SK-N-SH (cell line): ENCODE measurements around the gene FAM107B. TPM values are rescaled to one million over a fixed set of nuclear protein-coding genes. Genes with fewer than 3 reads are reported as not detected.

ENCODE experiments used
- CTCF ChIA-PET: fragments of 300-600, 350-600 bp; formaldehyde crosslinking; extraction: SDS; loops from one replicate; lab custom pipeline; 2021; lab: Yijun Ruan, JAX
- POLR2A ChIA-PET: fragments of 350-600 bp; sonication (Branson Sonifier 250); formaldehyde crosslinking; extraction: SDS; loops from one replicate; lab custom pipeline; 2020; ENCODE audit warnings: antibody characterized with exemption, inconsistent platforms; lab: Yijun Ruan, JAX
- DNase-seq: peaks from one replicate; pipeline ENCODE4 v3.0.0; 2012
- H2AFZ ChIP-seq: fragments of 200-600 bp; sonication (generic); 2 replicates; pipeline ENCODE4 v1.8.1; 2016; ENCODE audit warnings: antibody characterized with exemption, mild to moderate bottlenecking, low read depth
- H3F3A ChIP-seq: fragments of 200-600 bp; sonication (generic); replicated peaks from 2 replicates; pipeline ENCODE3; 2016; ENCODE audit warnings: antibody characterized with exemption, mild to moderate bottlenecking; ENCODE audit not compliant: insufficient read depth
- H3K27ac ChIP-seq, 2 experiments: fragments of 200-500 bp in 1 of 2; fragments of 200-600 bp in 1 of 2; sonication (Bioruptor generic) in 1 of 2; sonication (generic), shearing (Covaris generic) in 1 of 2; 2 replicates each; pipeline versions ENCODE4 v1.5.1 to v1.6.1; 2014 to 2016; ENCODE audit warnings: low read depth in 2 of 2, inconsistent platforms in 1 of 2, low read length in 1 of 2, mild to moderate bottlenecking in 1 of 2, mixed read lengths in 1 of 2
- H3K27me3 ChIP-seq: fragments of 200-600 bp; sonication (generic), shearing (Covaris generic); 2 replicates; pipeline ENCODE4 v1.6.1; 2016; ENCODE audit warnings: mixed run types; ENCODE audit not compliant: insufficient read depth
- H3K36me3 ChIP-seq, 2 experiments: fragments of 200-500 bp in 1 of 2; fragments of 200-600 bp in 1 of 2; sonication (Bioruptor generic) in 1 of 2; sonication (generic) in 1 of 2; replicated peaks in 1 of 2; 2 replicates each; pipeline versions ENCODE3 to v1.5.1; 2014 to 2016; ENCODE audit warnings: low read length in 1 of 2, mild to moderate bottlenecking in 1 of 2; ENCODE audit not compliant: insufficient read depth in 2 of 2, control insufficient read depth in 1 of 2
- H3K4me1 ChIP-seq, 2 experiments: fragments of 200-500 bp in 1 of 2; fragments of 200-600 bp in 1 of 2; sonication (Bioruptor generic) in 1 of 2; sonication (generic), shearing (Covaris generic) in 1 of 2; 2 replicates each; pipeline versions ENCODE4 v1.5.1 to v1.6.1; 2014 to 2016; ENCODE audit warnings: low read depth in 1 of 2, low read length in 1 of 2, mixed run types in 1 of 2; ENCODE audit not compliant: insufficient read depth in 2 of 2, control insufficient read depth in 1 of 2
- H3K4me2 ChIP-seq: fragments of 200-600 bp; sonication (generic), shearing (Covaris generic); 2 replicates; pipeline ENCODE4 v1.6.1; 2017; ENCODE audit warnings: mixed run types
- H3K4me3 ChIP-seq, 2 experiments: fragments of 200-500 bp in 1 of 2; fragments of 200-600 bp in 1 of 2; sonication (Bioruptor generic) in 1 of 2; sonication (generic), shearing (Covaris generic) in 1 of 2; 2 replicates each; pipeline versions ENCODE4 v1.5.1 to v1.8.1; 2014 to 2016; ENCODE audit warnings: low read depth in 2 of 2, inconsistent platforms in 1 of 2, low read length in 1 of 2, mild to moderate bottlenecking in 1 of 2, mixed read lengths in 1 of 2, moderate library complexity in 1 of 2
- H3K79me2 ChIP-seq: fragments of 200-600 bp; sonication (generic); 2 replicates; pipeline ENCODE4 v1.8.1; 2017; ENCODE audit warnings: mild to moderate bottlenecking; ENCODE audit not compliant: insufficient read depth
- H3K9ac ChIP-seq: fragments of 200-600 bp; sonication (generic); 2 replicates; pipeline ENCODE4 v1.6.1; 2017; ENCODE audit warnings: mixed run types
- H3K9me2 ChIP-seq: fragments of 200-600 bp; sonication (generic); 2 replicates; pipeline ENCODE4 v1.6.1; 2017; ENCODE audit warnings: mixed run types
- H3K9me3 ChIP-seq: fragments of 200-600 bp; sonication (generic); 2 replicates; pipeline ENCODE4 v1.6.1; 2017; ENCODE audit warnings: mixed run types, mild to moderate bottlenecking, moderate library complexity
- H4K20me1 ChIP-seq: fragments of 200-600 bp; sonication (generic); 2 replicates; pipeline ENCODE4 v1.6.1; 2017; ENCODE audit warnings: mild to moderate bottlenecking, mixed run types; ENCODE audit not compliant: insufficient read depth
- FOXJ3 ChIP-seq: sonication (generic); formaldehyde crosslinking; IDR thresholded peaks from 2 replicates; pipeline ENCODE4 v1.5.1; 2020; ENCODE audit warnings: mild to moderate bottlenecking, missing genetic modification reagents
- FOXM1 ChIP-seq: IDR thresholded peaks from 2 replicates; pipeline ENCODE4 v1.4.0; 2012; ENCODE audit warnings: low read depth, mild to moderate bottlenecking
- JUND ChIP-seq: IDR thresholded peaks from 2 replicates; pipeline ENCODE4 v1.4.0; 2012
- POLR2AphosphoS5 ChIP-seq: IDR thresholded peaks from 2 replicates; pipeline ENCODE4 v1.6.1; 2012; ENCODE audit warnings: low read depth, low read length
- REST ChIP-seq: IDR thresholded peaks from 2 replicates; pipeline ENCODE4 v1.6.1; 2012; ENCODE audit warnings: mild to moderate bottlenecking, low read depth, low read length, moderate library complexity
- TCF12 ChIP-seq: IDR thresholded peaks from 2 replicates; pipeline ENCODE4 v1.4.0; 2012
- WGBS: methylation state at CpG from one replicate; pipeline ENCODE4 v1.1.6; 2017; ENCODE audit warnings: low lambda C conversion rate; 5-methylcytosine and 5-hydroxymethylcytosine counted together
- polyA plus RNA-seq, 3 experiments: library from polyadenylated mRNA; depleted of rRNA; stranded (reverse); fragments of >200 nt; gene quantifications; 2 replicates each; pipeline ENCODE4 v1.2.3, GENCODE V29; 2012
- TF ChIP-seq, protein P1 (sequence below): fragments of 200-600 bp; sonication (generic); IDR thresholded peaks from 2 replicates; pipeline ENCODE4 v1.6.1; 2017; ENCODE audit warnings: antibody characterized with exemption, mild to moderate bottlenecking, moderate library complexity
- TF ChIP-seq, protein P2 (sequence below): IDR thresholded peaks from 2 replicates; pipeline ENCODE4 v1.4.0; 2012; ENCODE audit warnings: low read depth, borderline replicate concordance
- TF ChIP-seq, protein P3 (sequence below): IDR thresholded peaks from 2 replicates; pipeline ENCODE4 v1.4.0; 2012; ENCODE audit warnings: low read depth, borderline replicate concordance
- TF ChIP-seq, protein P4 (sequence below): fragments of 150-350 bp; IDR thresholded peaks from 2 replicates; pipeline ENCODE4 v1.6.1; 2017; ENCODE audit warnings: antibody characterized with exemption, low read length, low read depth, borderline replicate concordance

The FAM107B gene
- polyA plus RNA-seq, 1 of the 3 experiments (the other 2 are of a cell fraction) = 1.0 TPM

GRCh38 chr10:14518149-14518548 is 256.5 kb downstream of the FAM107B start:
- H3F3A ChIP-seq = no peaks in the 10 kb centered on the region
- no peaks in the 10 kb centered on the region for H3K27me3 ChIP-seq
- H3K27ac ChIP-seq = no peak overlapping the region
- DNase-seq = no peak
- no peaks in the 10 kb centered on the region for H3K4me1 ChIP-seq
- ChIA-PET CTCF (interaction anchor here (1.4 kb wide), 1 partner anchor 19 kb away, joined by 4 read pairs; no protein-coding TSS in a partner anchor), POLR2A (no interaction called here)
- no peak overlapping the region for H3K9ac ChIP-seq
- no peak overlapping the region for H3K4me2 ChIP-seq
- H3K79me2 ChIP-seq = no peaks in the 10 kb centered on the region
- no peaks in the 10 kb centered on the region for H3K36me3 ChIP-seq
- H3K4me3 ChIP-seq = no peak overlapping the region
- no peaks in the 10 kb centered on the region for H3K9me2 ChIP-seq
- no peaks in the 10 kb centered on the region for H4K20me1 ChIP-seq
- no peaks in the 10 kb centered on the region for H3K9me3 ChIP-seq
- H2AFZ ChIP-seq = no peak overlapping the region
- 81% methylated on average over 3 of the region's 3 CpGs for WGBS
- TF ChIP-seq JUND (no peak), FOXJ3 (no peak), POLR2AphosphoS5 (no peak), FOXM1 (no peak), REST (no peak), TCF12 (no peak)
- TF ChIP-seq, protein P1, sequence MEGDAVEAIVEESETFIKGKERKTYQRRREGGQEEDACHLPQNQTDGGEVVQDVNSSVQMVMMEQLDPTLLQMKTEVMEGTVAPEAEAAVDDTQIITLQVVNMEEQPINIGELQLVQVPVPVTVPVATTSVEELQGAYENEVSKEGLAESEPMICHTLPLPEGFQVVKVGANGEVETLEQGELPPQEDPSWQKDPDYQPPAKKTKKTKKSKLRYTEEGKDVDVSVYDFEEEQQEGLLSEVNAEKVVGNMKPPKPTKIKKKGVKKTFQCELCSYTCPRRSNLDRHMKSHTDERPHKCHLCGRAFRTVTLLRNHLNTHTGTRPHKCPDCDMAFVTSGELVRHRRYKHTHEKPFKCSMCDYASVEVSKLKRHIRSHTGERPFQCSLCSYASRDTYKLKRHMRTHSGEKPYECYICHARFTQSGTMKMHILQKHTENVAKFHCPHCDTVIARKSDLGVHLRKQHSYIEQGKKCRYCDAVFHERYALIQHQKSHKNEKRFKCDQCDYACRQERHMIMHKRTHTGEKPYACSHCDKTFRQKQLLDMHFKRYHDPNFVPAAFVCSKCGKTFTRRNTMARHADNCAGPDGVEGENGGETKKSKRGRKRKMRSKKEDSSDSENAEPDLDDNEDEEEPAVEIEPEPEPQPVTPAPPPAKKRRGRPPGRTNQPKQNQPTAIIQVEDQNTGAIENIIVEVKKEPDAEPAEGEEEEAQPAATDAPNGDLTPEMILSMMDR = no peak
- TF ChIP-seq, protein P2, sequence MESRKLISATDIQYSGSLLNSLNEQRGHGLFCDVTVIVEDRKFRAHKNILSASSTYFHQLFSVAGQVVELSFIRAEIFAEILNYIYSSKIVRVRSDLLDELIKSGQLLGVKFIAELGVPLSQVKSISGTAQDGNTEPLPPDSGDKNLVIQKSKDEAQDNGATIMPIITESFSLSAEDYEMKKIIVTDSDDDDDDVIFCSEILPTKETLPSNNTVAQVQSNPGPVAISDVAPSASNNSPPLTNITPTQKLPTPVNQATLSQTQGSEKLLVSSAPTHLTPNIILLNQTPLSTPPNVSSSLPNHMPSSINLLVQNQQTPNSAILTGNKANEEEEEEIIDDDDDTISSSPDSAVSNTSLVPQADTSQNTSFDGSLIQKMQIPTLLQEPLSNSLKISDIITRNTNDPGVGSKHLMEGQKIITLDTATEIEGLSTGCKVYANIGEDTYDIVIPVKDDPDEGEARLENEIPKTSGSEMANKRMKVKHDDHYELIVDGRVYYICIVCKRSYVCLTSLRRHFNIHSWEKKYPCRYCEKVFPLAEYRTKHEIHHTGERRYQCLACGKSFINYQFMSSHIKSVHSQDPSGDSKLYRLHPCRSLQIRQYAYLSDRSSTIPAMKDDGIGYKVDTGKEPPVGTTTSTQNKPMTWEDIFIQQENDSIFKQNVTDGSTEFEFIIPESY = no peak
- TF ChIP-seq, protein P3, sequence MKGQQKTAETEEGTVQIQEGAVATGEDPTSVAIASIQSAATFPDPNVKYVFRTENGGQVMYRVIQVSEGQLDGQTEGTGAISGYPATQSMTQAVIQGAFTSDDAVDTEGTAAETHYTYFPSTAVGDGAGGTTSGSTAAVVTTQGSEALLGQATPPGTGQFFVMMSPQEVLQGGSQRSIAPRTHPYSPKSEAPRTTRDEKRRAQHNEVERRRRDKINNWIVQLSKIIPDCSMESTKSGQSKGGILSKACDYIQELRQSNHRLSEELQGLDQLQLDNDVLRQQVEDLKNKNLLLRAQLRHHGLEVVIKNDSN = no peak
- TF ChIP-seq, protein P4, sequence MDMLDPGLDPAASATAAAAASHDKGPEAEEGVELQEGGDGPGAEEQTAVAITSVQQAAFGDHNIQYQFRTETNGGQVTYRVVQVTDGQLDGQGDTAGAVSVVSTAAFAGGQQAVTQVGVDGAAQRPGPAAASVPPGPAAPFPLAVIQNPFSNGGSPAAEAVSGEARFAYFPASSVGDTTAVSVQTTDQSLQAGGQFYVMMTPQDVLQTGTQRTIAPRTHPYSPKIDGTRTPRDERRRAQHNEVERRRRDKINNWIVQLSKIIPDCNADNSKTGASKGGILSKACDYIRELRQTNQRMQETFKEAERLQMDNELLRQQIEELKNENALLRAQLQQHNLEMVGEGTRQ = no peak
